ENCODE data around the gene OSBPL7.

Gene OSBPL7

GRCh38 chr17:47821424-47822391 is at the start of gene OSBPL7:
Gene OSBPL7 (minus strand): TSS chr17:47821794. CDS start chr17:47820278, 1,516 bp downstream.
- peak; percentile 91 for DNase-seq

GRCh38 chr17:47871048-47871447 is 49.5 kb upstream of the OSBPL7 start:
- DNase-seq: no peak

GRCh38 chr17:47870056-47870455 is 48.5 kb upstream of the OSBPL7 start:
- DNase-seq: no peak

- no peak for DNase-seq
These were observed 47.5 kb upstream of the OSBPL7 start for GRCh38 chr17:47869114-47869513.

GRCh38 chr17:47867813-47868533 is 46.4 kb upstream of the OSBPL7 start:
- DNase-seq: no peak

- DNase-seq: no peak
These were observed 45.3 kb upstream of the OSBPL7 start for GRCh38 chr17:47866941-47867340.

- DNase-seq: peak; percentile 58
These were observed 43.2 kb upstream of the OSBPL7 start for GRCh38 chr17:47864791-47865216.

DNA sequence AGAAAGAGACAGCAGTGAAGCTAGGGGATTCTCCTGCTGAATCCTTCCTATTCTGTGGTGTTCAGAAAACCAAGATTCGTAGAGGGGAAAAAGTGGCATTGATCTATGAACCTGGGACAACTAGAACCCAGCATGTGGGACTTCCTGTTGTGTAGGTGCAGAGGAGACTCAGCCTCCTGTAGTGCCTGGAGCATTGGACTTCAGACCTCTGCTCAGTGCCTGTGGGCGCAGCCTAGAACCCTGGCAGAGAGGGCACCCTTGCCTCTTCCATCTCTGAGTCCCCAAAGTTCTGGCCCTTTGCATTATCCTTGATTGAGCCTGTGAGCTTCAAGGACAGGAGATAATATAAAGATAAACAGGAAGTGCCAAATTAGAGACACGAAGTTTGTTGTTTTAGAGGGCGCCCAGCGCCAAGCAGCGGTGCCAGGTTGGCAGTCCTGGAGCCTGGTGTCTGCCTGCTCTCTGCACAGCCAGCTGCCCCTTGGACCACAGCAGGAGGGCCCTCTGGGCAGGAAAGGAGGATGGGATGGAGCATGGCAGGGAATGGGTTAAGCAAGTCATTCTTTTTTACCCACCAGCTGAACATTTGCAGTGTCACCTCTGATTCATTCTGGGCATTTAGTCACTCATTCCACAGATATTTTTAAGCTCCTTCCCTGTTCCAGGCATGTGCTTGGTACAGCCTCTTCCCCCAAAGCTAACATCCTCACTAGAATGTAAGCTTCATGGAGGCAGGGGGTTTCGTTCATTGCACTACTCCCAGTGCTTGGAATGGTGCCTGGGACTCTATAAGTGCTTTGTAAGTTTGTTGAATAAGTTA is 41.2 kb upstream of the OSBPL7 start:
- DNase-seq: peak; percentile 92

GRCh38 chr17:47860386-47860785 is 38.8 kb upstream of the OSBPL7 start:
- no peak for DNase-seq

- DNase-seq: no peak
These were observed 36.2 kb upstream of the OSBPL7 start for GRCh38 chr17:47857551-47858455.

GRCh38 chr17:47856830-47857229 is 35.2 kb upstream of the OSBPL7 start:
- DNase-seq: no peak

GRCh38 chr17:47855737-47856136 is 34.1 kb upstream of the OSBPL7 start:
- no peak for DNase-seq

GRCh38 chr17:47853616-47854015 is 32.0 kb upstream of the OSBPL7 start:
- no peak for DNase-seq

DNA sequence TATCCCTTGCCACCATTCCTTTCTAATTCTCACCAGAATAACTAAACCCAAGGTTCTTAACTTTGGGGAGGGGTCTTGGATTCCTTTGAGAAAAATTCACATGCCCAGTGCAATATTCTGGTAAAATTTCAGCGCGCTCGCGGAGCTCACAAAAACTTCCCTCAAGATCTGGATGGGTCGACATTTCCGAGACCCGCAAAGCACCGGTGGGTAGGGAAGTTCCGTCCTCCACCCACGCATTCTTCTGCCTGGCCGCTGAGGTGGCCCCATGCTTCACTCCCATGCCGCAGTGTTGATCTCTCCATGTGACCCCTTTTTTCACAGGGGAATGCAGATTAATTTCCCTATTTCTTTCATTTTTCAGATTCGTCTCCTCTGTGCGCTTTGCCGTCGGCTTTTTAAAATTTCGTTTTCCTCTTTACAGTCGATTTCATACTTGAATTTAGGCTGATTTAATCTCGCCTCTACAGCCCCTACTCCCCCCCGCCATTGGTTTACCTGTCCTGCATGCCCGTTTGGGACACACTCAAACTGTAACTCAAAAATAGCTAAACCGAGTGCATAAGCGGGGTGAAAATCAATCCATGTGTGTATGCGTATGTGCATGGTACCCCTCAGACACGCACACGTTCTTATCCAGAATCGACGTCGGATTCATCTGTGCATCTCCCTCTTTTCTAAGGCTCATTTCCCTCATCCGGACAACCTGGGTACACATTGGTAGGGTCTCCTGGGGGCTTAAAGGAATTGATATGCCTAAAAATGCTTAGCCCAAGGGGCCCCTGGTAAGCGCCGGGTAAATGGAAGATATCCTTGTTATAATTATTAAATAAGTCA is 30.7 kb upstream of the OSBPL7 start:
- no peak for DNase-seq

DNA sequence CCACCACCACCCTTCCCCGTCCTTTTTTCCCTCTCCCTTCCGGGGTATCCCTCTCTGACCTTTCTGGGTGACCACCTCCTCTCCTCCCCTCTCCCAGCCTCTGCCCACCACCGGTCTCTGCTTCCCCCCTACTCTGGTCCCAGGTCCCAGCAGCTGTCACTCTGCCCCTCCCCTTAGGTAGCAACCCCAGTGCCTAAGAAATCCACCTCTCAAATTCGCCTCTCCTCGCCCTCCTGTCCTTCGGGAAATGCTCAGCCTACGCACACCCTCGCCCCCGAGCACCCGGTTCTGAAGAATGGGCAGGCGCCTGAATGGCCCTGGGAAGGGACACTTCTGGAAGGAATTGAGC is 30.1 kb upstream of the OSBPL7 start:
- DNase-seq: no peak

- peak; percentile 79 for DNase-seq
These were observed 29.3 kb upstream of the OSBPL7 start, which contains the start of gene SP6 for GRCh38 chr17:47850692-47851573. Gene SP6 (minus strand): TSS chr17:47851163. CDS start chr17:47848429, 2,734 bp downstream.

DNA sequence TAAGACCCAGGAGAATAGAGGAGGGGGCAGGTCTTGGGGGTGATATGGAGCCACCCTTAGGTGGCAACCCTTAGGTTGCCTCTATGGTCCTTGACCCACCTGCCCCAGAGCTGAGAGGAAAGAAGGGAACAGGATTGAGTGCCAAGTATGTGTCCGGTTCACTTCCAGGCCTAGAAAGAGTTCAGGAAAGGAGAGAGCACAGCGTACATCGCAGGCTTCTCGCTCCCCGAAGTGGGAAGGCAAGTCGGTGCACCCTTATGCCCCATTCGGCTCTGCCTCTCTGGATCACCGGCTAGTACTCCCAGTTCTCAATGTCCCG is 28.7 kb upstream of the OSBPL7 start:
- no peak for DNase-seq

GRCh38 chr17:47848198-47848513 is 26.6 kb upstream of the OSBPL7 start:
- DNase-seq: no peak

DNA sequence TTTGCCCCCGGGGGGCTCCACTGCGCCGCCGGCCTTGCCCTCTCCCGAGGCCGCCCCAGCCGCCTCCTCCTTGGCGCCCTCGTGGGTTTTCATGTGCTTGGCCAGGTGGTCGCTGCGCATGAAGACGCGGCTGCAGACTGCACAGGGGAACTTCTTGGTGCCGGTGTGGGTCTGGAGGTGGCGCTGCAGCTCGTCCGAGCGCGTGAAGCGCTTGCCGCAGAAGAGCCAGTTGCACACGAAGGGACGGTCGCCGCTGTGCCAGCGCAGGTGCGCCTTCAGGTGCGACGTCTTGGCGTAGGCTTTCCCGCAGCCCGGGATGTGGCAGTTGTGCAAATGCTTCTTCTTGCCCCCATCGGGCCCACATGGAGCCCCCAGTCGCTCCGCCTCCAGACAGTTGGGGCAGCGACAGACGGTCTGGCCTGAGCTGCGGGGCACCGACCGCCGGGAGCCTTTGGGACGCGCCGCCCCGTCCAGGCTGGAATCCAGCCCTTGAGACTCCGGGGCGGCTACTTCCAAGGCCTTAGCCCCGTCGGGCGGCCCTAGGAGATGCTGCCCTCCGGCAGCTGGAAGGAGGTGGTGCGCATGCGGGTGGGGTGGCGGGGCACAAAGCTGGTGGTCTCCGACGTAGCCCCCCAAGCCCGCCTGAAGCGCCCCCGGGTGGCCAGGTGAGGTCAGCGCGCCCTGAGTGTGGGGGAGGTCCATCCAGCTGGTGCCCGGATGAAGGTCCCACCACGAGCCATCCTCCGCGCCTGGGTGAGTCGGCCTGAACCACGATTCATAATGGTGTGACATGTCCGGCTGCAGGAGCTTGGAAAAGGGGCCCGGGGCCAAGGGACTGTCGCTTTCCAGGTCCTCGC is 26.0 kb upstream of the OSBPL7 start:
- DNase-seq: no peak
